ENCODE results near the gene VAV3.

VAV3 gene

GRCh38 chr1:107623431-107623830, 341.5 kb downstream of the VAV3 start:
- no peak for DNase-seq

GRCh38 chr1:107622966-107623365, 342.0 kb downstream of the VAV3 start:
- DNase-seq: no peak

GRCh38 chr1:107622535-107622934, 342.4 kb downstream of the VAV3 start:
- DNase-seq: no peak

- DNase-seq: no peak
Observed at GRCh38 chr1:107620753-107621152, 344.2 kb downstream of the VAV3 start.

- no peak for DNase-seq
Observed at GRCh38 chr1:107618539-107618938, 346.4 kb downstream of the VAV3 start.

GRCh38 chr1:107617921-107618320, 347.1 kb downstream of the VAV3 start:
- DNase-seq: no peak

- DNase-seq: no peak
Observed at GRCh38 chr1:107617456-107617855, 347.5 kb downstream of the VAV3 start.

GRCh38 chr1:107609808-107610207, 355.2 kb downstream of the VAV3 start:
- no peak for DNase-seq

GRCh38 chr1:107604825-107605224, 360.2 kb downstream of the VAV3 start:
- DNase-seq: no peak

- DNase-seq: no peak
Observed at GRCh38 chr1:107600607-107601160, 364.3 kb downstream of the VAV3 start.

GRCh38 chr1:107599220-107599619, 365.8 kb downstream of the VAV3 start:
- no peak for DNase-seq

GRCh38 chr1:107597290-107597689, 367.7 kb downstream of the VAV3 start:
- no peak for DNase-seq

GRCh38 chr1:107594536-107594935, 370.4 kb downstream of the VAV3 start:
- DNase-seq: no peak

- no peak for DNase-seq
Observed at GRCh38 chr1:107593501-107594209, 371.3 kb downstream of the VAV3 start.

GRCh38 chr1:107590900-107591622, 373.9 kb downstream of the VAV3 start:
- DNase-seq: no peak

- DNase-seq: no peak
Observed at GRCh38 chr1:107590087-107590486, 374.9 kb downstream of the VAV3 start.

- DNase-seq: no peak
Observed at GRCh38 chr1:107588321-107588720, 376.7 kb downstream of the VAV3 start.

- no peak for DNase-seq
Observed at GRCh38 chr1:107575226-107575625, 389.8 kb downstream of the VAV3 start.

- DNase-seq: no peak
Observed at GRCh38 chr1:107574044-107574443, 390.9 kb downstream of the VAV3 start.

- DNase-seq: no peak
Observed at GRCh38 chr1:107572674-107573211, 392.2 kb downstream of the VAV3 start.

GRCh38 chr1:107570768-107571167, 394.2 kb downstream of the VAV3 start:
- DNase-seq: no peak

- DNase-seq: no peak
Observed at GRCh38 chr1:107563441-107563840, 401.5 kb downstream of the VAV3 start.

GRCh38 chr1:107559881-107560280, 405.1 kb downstream of the VAV3 start:
- no peak for DNase-seq

- no peak for DNase-seq
Observed at GRCh38 chr1:107557095-107557494, 407.9 kb downstream of the VAV3 start.

Data from stimulated activated CD4-positive, alpha-beta T cell treated with anti-CD3 and anti-CD28 coated beads, Interleukin-2, amount 100 ng/mL, for 48 hours (primary cell).